GM19455 (cell line): Measurements from ENCODE around the gene EXOC1L.

Experiments
- ATAC-seq: cut with Tn5 transposase; IDR thresholded peaks from one replicate; pipeline ENCODE4 v1.9.1; 2021; ENCODE audit not compliant: unreplicated experiment

The EXOC1L gene

GRCh38 chr4:55819634-55820033 is at the start of gene EXOC1L:
EXOC1L (plus strand) TSS chr4:55819790; CDS start chr4:55820027, 237 bp downstream.
- no peak for ATAC-seq

- ATAC-seq = no peak
Observed at GRCh38 chr4:55770662-55771061, 48.9 kb upstream of the EXOC1L start.

DNA sequence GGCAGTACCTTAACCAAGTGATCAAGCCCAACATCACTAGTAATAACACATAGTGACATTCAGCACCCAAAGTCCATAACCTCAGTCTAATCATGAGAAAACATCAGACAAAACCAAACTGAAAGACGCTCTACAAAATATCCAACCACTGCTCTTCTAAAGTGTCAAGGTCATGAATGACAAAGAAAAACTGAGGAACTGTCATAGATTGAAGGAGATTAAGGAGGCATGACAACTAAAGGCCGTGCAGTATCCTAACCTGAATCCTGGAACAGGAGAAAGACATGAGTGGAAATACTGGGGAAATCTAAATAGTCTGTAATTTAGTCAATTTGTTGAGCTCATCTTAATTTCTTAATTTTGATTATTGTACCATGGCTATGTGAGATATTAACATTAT is 38.2 kb upstream of the EXOC1L start:
- no peak for ATAC-seq

GRCh38 chr4:55781812-55782211 is 37.8 kb upstream of the EXOC1L start:
- no peak for ATAC-seq

- no peak for ATAC-seq
Observed at GRCh38 chr4:55783584-55783983, 36.0 kb upstream of the EXOC1L start.

DNA sequence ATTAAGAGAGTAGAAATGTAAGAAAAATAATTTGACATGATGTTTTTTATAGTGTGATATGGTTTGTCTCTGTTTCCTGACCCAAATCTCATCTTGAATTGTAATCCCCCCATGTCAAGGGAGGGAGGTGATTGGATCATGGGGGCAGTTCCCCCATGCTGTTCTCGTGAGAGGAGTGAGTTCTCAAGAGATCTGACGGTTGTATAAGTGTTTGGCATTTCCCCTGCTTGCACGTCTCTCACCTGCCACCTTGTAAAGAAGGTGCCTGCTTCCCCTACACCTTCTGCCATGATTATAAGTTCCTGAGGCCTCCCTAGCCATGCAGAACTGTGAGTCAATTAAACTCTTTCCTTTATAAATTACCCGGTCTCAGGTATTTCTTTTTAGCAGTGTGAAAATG is 34.8 kb upstream of the EXOC1L start:
- ATAC-seq = no peak

GRCh38 chr4:55791666-55792065 is 27.9 kb upstream of the EXOC1L start:
- no peak for ATAC-seq

DNA sequence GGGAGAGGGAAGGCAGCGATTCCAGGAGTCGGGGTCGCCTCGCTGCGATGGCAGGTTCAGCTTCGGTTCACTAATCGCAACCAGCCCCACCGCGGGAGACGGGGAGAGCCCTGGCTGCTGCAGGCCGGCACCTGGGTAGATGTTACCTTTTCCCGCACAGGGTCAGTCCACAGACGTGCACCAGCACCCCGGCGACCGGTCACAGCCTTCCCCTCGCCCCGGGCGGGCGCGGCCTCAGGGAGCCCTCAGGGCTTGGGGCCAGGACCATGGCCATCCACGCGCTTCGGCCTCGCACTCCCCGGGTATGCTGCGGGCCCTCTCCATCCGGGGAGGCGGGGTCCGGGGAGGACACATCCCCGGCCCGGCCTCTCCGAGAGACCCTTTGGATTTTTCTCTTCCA is 26.1 kb upstream of the EXOC1L start:
- ATAC-seq = no peak

- ATAC-seq = no peak
Observed at GRCh38 chr4:55794053-55794452, 25.5 kb upstream of the EXOC1L start.

DNA sequence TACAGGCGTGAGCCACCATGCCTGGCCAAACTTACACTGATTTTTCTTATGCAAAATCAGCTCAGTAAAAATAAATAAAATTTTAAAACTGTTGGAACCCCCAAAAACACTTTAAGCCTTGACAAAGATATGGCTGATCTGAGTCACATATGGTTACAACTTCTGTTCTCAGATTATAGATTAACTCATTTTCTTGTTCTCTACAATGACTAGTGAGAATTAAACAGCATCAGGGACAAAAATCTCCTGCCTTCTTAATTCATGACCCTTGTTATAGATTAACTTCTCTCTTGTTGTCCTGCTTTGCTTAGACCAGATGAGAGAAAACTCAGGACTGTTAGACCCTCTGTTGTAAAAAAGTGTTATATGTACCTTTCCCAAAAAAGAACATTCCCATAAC is 24.2 kb upstream of the EXOC1L start:
- no peak for ATAC-seq

GRCh38 chr4:55801498-55801897 is 18.1 kb upstream of the EXOC1L start:
- no peak for ATAC-seq

DNA sequence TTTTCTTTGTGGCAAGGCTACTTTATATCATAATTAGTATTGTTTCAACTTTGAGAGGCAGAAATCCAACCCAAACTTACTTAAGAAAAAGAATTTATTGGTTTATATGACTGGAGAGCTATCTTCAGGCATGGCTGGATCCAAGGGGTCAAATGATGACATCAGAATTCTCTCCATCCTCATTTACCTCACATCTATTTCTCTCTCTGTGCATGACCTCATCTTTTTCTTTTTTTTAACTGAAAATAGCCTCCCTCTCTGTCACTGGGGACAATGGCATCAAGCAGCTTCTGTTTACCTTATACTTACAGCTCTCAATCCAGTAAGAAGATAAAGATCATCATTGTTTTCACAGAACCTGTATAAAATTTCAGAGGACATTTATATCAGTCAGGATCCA is 12.0 kb upstream of the EXOC1L start:
- ATAC-seq = no peak

GRCh38 chr4:55808186-55808585 is 11.4 kb upstream of the EXOC1L start:
- no peak for ATAC-seq

DNA sequence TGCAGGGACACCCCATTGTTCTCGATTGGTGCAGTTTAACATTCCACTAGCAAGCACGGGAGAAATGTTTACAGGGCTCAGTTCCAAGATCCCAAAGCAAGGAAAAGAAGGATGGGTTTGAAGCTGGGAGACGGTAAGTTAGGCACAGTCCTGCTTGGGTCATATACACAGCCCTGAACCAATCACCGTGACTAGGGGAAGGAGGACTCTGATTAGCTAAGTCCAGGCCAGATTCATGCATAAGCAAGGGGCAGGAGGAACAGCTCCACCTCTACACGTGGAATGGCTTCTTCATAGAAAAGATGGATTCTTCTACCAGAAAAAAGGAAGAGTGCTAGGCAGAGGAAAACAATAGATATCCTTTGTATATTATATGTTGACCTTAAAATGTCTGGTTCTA is 11.0 kb upstream of the EXOC1L start:
- no peak for ATAC-seq

- ATAC-seq = no peak
Observed at GRCh38 chr4:55817691-55818090, 1.9 kb upstream of the EXOC1L start.

DNA sequence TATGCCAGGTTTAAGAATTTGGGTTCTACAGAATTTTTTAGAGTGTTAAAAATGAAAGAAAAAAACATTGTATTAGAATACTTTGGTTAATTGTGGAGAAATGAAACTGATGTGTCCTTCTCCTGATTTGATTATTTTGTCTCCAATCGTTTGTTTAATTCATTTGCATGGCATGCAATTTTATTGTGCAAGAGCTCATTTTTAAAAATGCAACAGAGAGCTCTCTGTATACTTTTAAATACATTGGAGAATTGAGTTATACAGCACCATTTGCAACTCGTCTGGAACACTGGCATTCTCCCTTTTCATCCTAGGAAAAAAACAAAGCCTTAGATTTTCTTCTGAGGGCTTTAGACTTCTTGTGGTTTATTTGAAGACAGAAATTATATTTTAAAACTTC is 689 bp downstream of the EXOC1L start:
- no peak for ATAC-seq

GRCh38 chr4:55822329-55822728 is 2.7 kb downstream of the EXOC1L start:
- ATAC-seq = no peak

- ATAC-seq = no peak
Observed at GRCh38 chr4:55824865-55825264, 5.3 kb downstream of the EXOC1L start.

GRCh38 chr4:55826986-55827385 is 7.4 kb downstream of the EXOC1L start:
- ATAC-seq = no peak

DNA sequence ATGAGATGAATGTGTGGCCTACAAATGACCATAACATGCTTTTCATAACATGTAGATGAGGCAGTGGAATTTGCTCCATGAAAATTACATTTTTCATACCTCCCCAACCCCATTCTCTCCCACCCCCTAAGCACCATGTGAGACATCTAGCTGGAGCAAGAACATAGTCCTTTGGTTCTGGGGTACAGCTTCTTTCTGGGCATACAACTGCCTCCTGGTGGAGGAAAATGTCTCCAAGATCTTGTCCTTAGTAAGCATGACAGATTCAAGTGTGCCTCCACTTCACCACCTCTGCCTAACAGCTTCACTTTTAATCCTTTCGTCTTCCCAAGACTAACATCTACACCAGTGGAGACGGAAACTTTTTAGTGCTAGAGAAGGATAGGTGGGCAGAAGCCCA is 8.0 kb downstream of the EXOC1L start:
- ATAC-seq = no peak

DNA sequence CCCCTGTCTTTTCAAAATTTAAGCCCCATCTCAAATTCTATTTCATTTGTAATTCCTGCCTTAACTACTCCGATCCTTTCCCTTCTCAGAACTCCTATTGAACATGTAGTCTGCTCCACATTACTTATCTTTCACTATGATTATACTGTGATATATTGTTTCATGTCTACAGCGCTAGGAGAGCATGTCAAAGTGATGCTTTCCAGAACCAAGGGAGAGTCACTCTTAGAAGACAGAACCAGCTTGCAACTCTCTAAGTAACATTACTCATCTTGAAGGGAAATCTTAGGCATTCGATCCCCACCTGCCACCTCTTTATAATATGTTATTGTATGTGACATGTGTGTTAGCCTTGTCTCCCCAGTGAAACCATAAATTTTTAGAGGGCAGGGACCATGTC is 10.5 kb downstream of the EXOC1L start:
- no peak for ATAC-seq

- no peak for ATAC-seq
Observed at GRCh38 chr4:55830716-55831115, 11.1 kb downstream of the EXOC1L start.

DNA sequence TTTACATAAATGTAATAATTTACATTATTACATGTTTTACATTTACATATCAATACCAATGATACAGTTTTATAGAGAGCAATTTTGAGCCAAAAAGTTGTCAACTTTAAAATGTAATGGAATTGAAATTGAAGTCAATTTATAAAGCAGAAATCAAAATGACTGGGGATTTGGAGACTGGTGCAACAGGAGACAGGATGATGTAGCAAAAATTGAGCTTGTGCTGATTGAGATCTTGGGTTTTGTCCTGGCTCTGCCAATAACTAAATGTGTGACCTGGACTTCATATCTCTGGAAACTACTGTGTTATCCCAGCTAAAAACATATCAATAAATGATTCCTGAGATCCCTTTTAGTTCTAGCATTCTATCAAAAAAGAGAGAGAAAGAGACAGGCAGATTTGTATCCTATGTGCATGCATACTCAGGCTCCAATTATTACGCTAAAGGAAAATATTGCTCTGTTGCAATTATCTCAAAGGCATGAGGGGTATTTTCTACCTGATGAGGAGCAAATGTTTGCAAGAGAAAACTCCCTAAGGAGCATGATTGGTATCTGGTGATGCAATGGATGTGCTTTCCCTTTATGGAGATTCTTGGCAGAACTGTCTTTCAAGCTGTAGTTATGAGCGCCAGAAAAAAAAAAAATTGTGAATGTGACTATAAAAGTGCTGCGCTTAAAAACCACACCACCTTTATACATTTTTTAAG is 14.7 kb downstream of the EXOC1L start:
- no peak for ATAC-seq
